GM12864 (cell line): ENCODE results near the gene PTPRO.

ENCODE experiments used
- DNase-seq: peaks from one replicate; pipeline ENCODE4 v3.0.0-alpha.2; 2011; ENCODE audit warnings: low read depth
- H3K4me3 ChIP-seq: 2 replicates; pipeline ENCODE4 v1.5.1; 2011; ENCODE audit warnings: mild to moderate bottlenecking, low read depth, low read length, control low read depth
- CTCF ChIP-seq: IDR thresholded peaks from 2 replicates; pipeline ENCODE4 v1.5.1; 2011; ENCODE audit warnings: low read depth, mild to moderate bottlenecking, moderate library complexity, low read length, control low read depth, inconsistent platforms; ENCODE audit errors: missing control alignments

The PTPRO gene

GRCh38 chr12:15320881-15321280 is 1.4 kb upstream of the PTPRO start:
- no peak for DNase-seq
- TF ChIP-seq CTCF = no peak
- H3K4me3 ChIP-seq = no peak overlapping the region

GRCh38 chr12:15323480-15323879 is 1.2 kb downstream of the PTPRO start:
- no peak for TF ChIP-seq CTCF
- no peak for DNase-seq
- H3K4me3 ChIP-seq = no peak overlapping the region

GRCh38 chr12:15329891-15330290 is 7.6 kb downstream of the PTPRO start:
- DNase-seq = no peak
- TF ChIP-seq CTCF = no peak
- no peak overlapping the region for H3K4me3 ChIP-seq

- H3K4me3 ChIP-seq = no peak overlapping the region
- DNase-seq = no peak
- TF ChIP-seq CTCF = no peak
These were observed 11.9 kb downstream of the PTPRO start for GRCh38 chr12:15334225-15334624.

- no peak for TF ChIP-seq CTCF
- no peak for DNase-seq
- no peak overlapping the region for H3K4me3 ChIP-seq
These were observed 13.7 kb downstream of the PTPRO start for GRCh38 chr12:15335959-15336358.

GRCh38 chr12:15336768-15337553 is 14.7 kb downstream of the PTPRO start:
- H3K4me3 ChIP-seq = no peak overlapping the region
- no peak for TF ChIP-seq CTCF
- no peak for DNase-seq

- no peak for TF ChIP-seq CTCF
- no peak for DNase-seq
- H3K4me3 ChIP-seq = no peak overlapping the region
These were observed 19.1 kb downstream of the PTPRO start for GRCh38 chr12:15341371-15341770.
